HEK293 (cell line): Measurements from ENCODE around the gene PCP2.

Experiments used
- GLI4 ChIP-seq: fragments of 450-650 bp; formaldehyde crosslinking; IDR thresholded peaks from 2 replicates; pipeline ENCODE4 v1.5.1; 2016; ENCODE audit warnings: missing biosample characterization, missing genetic modification characterization
- KLF16 ChIP-seq: fragments of 450-650 bp; formaldehyde crosslinking; IDR thresholded peaks from 2 replicates; pipeline ENCODE4 v1.5.1; 2017; ENCODE audit warnings: missing biosample characterization, missing genetic modification characterization
- OSR2 ChIP-seq: fragments of 450-650 bp; formaldehyde crosslinking; IDR thresholded peaks from 2 replicates; pipeline ENCODE4 v1.5.1; 2016; ENCODE audit warnings: missing biosample characterization, missing genetic modification characterization
- SETDB1 ChIP-seq: IDR thresholded peaks from one replicate; pipeline ENCODE4 v1.6.1; 2017; ENCODE audit warnings: mild to moderate bottlenecking, low read length, moderate library complexity, mixed read lengths; ENCODE audit not compliant: insufficient read length
- ZBTB8A ChIP-seq: fragments of 450-650 bp; formaldehyde crosslinking; IDR thresholded peaks from 2 replicates; pipeline ENCODE4 v1.5.1; 2016; ENCODE audit warnings: missing biosample characterization, missing genetic modification characterization
- ZNF132 ChIP-seq: fragments of 450-650 bp; formaldehyde crosslinking; IDR thresholded peaks from 2 replicates; pipeline ENCODE4 v1.5.1; 2017; ENCODE audit warnings: missing biosample characterization, missing genetic modification characterization, borderline replicate concordance
- ZNF221 ChIP-seq: fragments of 450-650 bp; formaldehyde crosslinking; IDR thresholded peaks from 2 replicates; pipeline ENCODE4 v1.5.1; 2017; ENCODE audit warnings: missing biosample characterization, missing genetic modification characterization, borderline replicate concordance
- ZNF324 ChIP-seq: fragments of 450-650 bp; formaldehyde crosslinking; IDR thresholded peaks from 2 replicates; pipeline ENCODE4 v1.5.1; 2016; ENCODE audit warnings: missing biosample characterization, missing genetic modification characterization
- ZNF354C ChIP-seq: fragments of 450-650 bp; formaldehyde crosslinking; IDR thresholded peaks from 2 replicates; pipeline ENCODE4 v1.5.1; 2016; ENCODE audit warnings: missing biosample characterization, missing genetic modification characterization, low read depth, borderline replicate concordance
- ZNF747 ChIP-seq: fragments of 450-650 bp; formaldehyde crosslinking; IDR thresholded peaks from 2 replicates; pipeline ENCODE4 v1.5.1; 2016; ENCODE audit warnings: missing biosample characterization, missing genetic modification characterization
- TF ChIP-seq, protein P1 (sequence below): fragments of 450-650 bp; formaldehyde crosslinking; IDR thresholded peaks from 2 replicates; pipeline ENCODE4 v1.5.1; 2016; ENCODE audit warnings: missing biosample characterization, missing genetic modification characterization
- TF ChIP-seq, protein P2 (sequence below): fragments of 450-650 bp; formaldehyde crosslinking; IDR thresholded peaks from 2 replicates; pipeline ENCODE4 v1.5.1; 2016; ENCODE audit warnings: missing biosample characterization, missing genetic modification characterization
- TF ChIP-seq, protein P3 (sequence below): fragments of 450-650 bp; formaldehyde crosslinking; IDR thresholded peaks from 2 replicates; pipeline ENCODE4 v1.5.1; 2016; ENCODE audit warnings: missing biosample characterization, missing genetic modification characterization, low read depth
- TF ChIP-seq, protein P4 (sequence below): fragments of 450-650 bp; IDR thresholded peaks from 2 replicates; pipeline ENCODE4 v1.5.1; 2018; ENCODE audit warnings: missing biosample characterization, mild to moderate bottlenecking, missing genetic modification characterization

DNA sequence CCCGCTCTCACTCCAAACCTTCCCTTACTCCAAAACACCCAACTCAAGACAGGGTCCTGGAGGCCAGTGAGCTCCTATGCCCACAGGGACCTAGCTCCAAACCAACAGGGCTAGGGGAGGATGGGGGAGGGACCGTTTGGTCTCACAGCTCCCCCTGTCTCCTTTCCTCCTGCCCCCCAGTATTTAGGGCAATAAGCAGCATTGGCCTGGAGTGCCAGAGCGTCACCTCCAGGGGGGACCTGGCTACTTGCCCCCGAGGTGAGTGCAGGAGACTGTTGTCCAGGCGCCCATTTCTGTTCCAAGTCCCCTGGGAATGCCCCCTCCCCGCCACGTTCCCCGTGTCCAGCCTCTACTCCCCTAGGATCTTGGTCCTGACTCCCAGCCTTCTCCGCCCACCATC lies 36.1 kb upstream of the PCP2 start:
- no peak for TF ChIP-seq ZNF354C (tag by site-specific recombination)
- TF ChIP-seq, protein P1, sequence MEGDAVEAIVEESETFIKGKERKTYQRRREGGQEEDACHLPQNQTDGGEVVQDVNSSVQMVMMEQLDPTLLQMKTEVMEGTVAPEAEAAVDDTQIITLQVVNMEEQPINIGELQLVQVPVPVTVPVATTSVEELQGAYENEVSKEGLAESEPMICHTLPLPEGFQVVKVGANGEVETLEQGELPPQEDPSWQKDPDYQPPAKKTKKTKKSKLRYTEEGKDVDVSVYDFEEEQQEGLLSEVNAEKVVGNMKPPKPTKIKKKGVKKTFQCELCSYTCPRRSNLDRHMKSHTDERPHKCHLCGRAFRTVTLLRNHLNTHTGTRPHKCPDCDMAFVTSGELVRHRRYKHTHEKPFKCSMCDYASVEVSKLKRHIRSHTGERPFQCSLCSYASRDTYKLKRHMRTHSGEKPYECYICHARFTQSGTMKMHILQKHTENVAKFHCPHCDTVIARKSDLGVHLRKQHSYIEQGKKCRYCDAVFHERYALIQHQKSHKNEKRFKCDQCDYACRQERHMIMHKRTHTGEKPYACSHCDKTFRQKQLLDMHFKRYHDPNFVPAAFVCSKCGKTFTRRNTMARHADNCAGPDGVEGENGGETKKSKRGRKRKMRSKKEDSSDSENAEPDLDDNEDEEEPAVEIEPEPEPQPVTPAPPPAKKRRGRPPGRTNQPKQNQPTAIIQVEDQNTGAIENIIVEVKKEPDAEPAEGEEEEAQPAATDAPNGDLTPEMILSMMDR (tag by site-specific recombination): no peak
- no peak for TF ChIP-seq GLI4 (tag by site-specific recombination)
- no peak for TF ChIP-seq ZNF747
- no peak for TF ChIP-seq SETDB1
- no peak for TF ChIP-seq ZNF221 (tag by site-specific recombination)
- TF ChIP-seq OSR2 (tag by site-specific recombination): no peak
- TF ChIP-seq, protein P2, sequence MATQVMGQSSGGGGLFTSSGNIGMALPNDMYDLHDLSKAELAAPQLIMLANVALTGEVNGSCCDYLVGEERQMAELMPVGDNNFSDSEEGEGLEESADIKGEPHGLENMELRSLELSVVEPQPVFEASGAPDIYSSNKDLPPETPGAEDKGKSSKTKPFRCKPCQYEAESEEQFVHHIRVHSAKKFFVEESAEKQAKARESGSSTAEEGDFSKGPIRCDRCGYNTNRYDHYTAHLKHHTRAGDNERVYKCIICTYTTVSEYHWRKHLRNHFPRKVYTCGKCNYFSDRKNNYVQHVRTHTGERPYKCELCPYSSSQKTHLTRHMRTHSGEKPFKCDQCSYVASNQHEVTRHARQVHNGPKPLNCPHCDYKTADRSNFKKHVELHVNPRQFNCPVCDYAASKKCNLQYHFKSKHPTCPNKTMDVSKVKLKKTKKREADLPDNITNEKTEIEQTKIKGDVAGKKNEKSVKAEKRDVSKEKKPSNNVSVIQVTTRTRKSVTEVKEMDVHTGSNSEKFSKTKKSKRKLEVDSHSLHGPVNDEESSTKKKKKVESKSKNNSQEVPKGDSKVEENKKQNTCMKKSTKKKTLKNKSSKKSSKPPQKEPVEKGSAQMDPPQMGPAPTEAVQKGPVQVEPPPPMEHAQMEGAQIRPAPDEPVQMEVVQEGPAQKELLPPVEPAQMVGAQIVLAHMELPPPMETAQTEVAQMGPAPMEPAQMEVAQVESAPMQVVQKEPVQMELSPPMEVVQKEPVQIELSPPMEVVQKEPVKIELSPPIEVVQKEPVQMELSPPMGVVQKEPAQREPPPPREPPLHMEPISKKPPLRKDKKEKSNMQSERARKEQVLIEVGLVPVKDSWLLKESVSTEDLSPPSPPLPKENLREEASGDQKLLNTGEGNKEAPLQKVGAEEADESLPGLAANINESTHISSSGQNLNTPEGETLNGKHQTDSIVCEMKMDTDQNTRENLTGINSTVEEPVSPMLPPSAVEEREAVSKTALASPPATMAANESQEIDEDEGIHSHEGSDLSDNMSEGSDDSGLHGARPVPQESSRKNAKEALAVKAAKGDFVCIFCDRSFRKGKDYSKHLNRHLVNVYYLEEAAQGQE (tag by site-specific recombination): no peak
- TF ChIP-seq, protein P3, sequence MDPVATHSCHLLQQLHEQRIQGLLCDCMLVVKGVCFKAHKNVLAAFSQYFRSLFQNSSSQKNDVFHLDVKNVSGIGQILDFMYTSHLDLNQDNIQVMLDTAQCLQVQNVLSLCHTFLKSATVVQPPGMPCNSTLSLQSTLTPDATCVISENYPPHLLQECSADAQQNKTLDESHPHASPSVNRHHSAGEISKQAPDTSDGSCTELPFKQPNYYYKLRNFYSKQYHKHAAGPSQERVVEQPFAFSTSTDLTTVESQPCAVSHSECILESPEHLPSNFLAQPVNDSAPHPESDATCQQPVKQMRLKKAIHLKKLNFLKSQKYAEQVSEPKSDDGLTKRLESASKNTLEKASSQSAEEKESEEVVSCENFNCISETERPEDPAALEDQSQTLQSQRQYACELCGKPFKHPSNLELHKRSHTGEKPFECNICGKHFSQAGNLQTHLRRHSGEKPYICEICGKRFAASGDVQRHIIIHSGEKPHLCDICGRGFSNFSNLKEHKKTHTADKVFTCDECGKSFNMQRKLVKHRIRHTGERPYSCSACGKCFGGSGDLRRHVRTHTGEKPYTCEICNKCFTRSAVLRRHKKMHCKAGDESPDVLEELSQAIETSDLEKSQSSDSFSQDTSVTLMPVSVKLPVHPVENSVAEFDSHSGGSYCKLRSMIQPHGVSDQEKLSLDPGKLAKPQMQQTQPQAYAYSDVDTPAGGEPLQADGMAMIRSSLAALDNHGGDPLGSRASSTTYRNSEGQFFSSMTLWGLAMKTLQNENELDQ (tag by site-specific recombination): no peak
- TF ChIP-seq ZNF132 (tag by site-specific recombination): no peak
- no peak for TF ChIP-seq KLF16 (tag by site-specific recombination)
- TF ChIP-seq ZNF324: no peak
- no peak for TF ChIP-seq ZBTB8A
- TF ChIP-seq, protein P4, sequence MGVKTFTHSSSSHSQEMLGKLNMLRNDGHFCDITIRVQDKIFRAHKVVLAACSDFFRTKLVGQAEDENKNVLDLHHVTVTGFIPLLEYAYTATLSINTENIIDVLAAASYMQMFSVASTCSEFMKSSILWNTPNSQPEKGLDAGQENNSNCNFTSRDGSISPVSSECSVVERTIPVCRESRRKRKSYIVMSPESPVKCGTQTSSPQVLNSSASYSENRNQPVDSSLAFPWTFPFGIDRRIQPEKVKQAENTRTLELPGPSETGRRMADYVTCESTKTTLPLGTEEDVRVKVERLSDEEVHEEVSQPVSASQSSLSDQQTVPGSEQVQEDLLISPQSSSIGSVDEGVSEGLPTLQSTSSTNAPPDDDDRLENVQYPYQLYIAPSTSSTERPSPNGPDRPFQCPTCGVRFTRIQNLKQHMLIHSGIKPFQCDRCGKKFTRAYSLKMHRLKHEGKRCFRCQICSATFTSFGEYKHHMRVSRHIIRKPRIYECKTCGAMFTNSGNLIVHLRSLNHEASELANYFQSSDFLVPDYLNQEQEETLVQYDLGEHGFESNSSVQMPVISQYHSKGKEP (tag by site-specific recombination): no peak
